ENCODE results near the gene ACBD6.

ACBD6 gene

DNA sequence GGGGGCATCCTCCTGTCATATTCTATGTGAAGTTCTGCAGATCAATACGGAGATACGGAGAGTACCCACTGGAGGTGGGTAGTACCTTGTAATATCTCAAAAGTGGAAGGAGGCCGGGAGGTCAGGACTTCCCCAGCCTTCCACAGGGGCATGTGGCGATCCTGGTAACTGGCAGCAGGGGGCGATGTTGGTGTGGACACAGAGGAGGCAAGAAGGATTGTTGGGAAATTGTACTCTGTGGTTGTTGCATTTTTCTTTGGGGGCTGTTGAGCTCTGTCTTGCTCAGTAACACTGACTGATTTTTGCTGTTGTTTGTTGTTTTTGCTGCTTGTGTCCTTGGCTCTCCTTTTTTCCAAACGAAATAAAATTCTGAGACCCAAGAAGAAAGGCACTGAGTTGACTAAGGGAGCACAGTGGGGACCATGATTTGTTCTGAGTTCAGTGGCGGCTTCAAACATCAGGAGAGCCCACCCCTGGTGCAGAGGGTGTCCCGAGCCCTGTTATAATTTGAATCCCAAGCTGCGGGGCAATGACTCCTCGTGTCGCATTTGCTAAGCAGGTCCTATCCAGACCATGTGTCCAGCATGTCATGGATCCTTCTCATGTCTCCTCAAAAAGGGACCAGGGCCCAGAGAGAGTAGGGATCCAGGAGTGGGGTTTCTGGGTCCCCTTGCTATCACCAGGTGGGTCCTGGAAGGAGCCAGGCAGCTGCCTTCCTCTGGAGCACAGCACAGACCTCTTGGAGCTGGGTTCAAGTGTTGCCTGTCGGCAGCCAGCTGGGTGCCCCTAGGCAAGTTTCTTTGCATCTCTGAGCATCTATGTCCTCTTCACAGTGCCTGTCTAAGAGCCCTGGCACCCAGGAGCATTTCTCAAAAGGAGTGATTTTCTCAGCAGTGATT, 249.5 kb downstream of the ACBD6 start:
- no peak for DNase-seq

DNA sequence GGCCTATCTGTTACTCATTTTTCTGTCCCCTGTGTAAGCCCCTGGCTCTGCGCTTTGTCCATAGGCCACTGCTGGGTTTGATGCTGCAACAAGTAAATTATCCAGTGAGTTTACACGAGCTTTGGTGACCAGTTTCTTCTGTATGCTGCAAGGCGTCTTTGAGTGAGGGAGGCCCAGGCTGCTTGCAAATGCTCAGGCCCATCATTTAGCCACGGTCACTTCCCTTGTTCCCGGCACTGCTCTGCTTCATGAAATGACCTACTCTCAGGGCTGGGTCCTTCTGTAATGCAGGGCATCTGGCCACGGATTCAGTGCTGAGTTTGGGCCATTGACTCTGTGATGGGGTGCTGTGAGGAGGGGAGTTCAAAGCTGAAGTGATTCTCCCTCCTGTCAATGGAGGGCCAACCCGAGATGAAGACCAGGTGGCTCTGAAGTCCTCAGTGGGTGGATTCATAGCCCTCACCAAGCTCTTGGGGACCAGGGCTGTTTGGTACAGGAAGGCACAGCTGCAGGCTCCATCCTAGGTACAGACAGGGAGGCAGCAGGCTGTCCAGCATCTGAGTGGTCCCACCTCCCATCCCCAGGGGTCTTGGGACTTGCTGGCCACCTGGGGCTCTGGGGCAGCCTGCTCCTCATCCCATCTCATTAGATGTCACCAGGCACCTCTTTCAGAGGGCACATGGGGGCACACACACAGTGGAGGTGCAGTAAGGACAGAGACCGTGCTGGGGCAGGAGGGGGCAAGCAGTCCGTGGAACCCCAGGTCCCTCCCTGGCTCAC, 250.7 kb downstream of the ACBD6 start:
- no peak for DNase-seq

DNA sequence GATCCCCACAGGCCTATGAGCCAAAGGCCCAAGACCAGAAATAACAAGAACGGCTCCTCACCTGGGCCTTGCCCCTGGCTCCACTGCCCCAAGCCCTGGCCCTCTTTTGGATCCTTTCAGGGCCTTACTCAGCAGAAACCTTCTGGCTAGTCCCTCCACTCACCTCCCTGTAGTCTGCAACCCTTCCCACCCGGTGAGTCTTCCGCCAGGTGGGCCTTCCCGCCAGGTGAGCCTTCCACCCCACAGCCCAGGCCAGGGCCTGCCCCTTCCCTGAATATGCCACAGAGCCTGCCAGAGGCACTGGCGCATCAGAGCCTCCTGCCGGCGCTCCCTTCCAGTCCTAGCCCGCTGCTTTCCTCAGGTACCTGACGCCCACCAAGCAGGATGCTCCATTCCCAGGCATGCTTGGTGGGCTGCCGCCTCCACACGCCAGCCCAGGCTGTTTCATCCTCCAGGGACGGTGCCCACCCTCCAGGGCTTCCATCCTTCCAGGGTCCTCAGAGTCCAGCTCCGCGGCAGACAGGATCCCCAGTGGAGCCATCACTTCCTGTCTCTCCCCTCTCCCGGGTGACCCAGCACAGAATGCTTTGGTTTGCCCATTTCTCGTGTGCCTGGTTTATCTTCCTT, 251.4 kb downstream of the ACBD6 start:
- DNase-seq = no peak

- no peak for DNase-seq
Observed at GRCh38 chr1:180250499-180250770, 251.9 kb downstream of the ACBD6 start.

GRCh38 chr1:180249725-180250498, 252.5 kb downstream of the ACBD6 start:
- no peak for DNase-seq

DNA sequence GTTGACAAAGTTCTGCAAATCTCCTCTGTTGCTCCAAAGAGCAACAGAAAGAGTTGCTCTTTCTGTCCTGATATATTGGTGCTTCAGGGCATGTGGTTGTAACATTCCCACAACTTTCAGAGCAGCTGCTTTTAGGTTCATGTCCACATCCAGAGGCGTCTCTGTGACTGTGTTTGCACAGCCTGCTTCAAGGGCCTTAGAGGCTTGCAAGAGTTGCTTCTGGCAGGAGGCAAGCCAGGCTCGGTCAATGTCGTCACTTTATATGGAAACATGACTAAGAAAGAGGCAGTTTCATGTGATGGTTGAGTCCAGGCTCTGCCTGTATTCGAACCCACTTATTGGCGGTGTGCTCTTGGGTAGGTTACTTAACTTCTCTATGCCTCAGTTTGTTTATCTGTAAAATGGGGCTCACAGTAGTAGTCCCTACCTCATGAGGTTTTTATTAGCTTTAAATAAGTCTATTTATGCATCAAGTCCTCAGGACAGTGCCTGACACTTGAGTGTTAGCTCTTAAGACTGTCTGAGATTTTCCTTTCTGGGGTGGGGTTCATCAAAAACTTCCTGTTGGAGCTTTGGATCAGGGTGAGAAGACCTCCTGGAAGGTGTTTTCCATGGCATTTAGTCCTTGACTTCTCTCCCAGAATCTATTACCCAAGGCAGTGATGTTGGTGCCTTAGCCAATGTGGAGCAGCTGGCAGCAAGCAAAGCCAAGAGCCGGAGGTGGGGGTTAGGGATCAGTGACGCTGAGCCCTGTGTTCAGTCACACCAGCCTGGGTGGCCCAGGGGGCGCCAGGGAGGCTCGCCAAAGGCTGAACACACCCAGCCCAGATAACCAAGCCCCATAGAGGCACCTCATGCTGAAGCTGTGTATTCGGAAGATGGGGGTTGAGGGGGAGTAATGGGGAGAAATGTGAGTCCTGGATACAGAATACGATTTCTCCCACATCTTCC, 253.4 kb downstream of the ACBD6 start:
- DNase-seq = peak; percentile 57

- no peak for DNase-seq
Observed at GRCh38 chr1:180248176-180248575, 254.2 kb downstream of the ACBD6 start.

GRCh38 chr1:180247580-180247979, 254.8 kb downstream of the ACBD6 start:
- DNase-seq = no peak

GRCh38 chr1:180247061-180247460, 255.3 kb downstream of the ACBD6 start:
- no peak for DNase-seq

GRCh38 chr1:180246579-180246978, 255.8 kb downstream of the ACBD6 start:
- no peak for DNase-seq

DNA sequence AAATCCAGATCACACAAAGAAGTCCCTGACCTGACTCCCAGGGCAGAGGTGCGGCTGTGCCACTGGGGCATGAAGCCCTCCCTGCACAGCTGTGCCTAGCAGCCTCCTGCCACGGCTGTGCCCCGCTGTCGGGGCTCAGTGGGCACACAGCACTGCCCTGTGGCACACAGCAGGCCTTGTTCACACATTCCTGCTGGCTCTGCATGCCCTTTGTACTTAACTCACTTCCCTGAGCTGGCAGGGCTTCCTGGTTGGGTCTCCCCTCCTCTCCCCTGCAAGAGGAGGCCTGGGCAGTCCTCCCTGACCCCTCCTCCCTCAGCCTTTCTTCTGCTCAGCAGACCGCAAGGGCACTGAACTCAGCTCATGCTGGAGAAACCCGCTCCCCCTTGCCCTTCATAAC, 257.5 kb downstream of the ACBD6 start:
- DNase-seq = no peak

DNA sequence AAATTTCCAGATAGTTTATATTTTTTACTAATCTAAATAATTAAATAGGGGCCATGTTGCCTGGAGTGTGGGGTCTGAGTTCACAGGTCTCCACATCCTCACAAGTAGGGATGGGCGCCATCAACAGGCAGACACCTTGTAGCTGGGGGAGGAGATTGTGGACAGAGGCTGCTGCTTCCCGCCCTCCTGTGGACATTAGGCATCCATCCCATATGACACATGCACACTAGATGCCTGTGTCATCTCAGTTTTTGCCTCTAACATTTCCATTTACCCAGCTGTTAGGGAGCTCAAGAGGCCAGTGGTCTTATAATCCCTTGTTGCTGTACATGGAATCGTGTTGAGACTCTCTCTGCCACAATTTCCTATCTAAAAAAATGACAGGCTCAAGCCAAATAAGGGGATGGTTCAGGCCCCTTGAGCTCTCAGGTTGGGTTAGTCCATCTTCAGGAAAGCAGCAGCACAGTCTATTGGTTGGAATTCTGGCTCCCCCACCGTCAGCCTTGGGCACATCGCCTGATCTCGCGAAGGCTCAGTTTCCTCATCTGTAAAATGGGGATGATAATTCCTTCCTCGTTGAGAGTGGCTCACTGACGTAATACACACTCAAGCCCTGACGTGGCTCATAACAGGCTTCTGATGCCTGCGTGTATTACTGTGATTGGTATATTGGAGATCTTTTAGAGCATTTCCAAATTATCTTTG, 258.7 kb downstream of the ACBD6 start:
- no peak for DNase-seq

- no peak for DNase-seq
Observed at GRCh38 chr1:180241716-180242544, 260.4 kb downstream of the ACBD6 start.

- DNase-seq = no peak
Observed at GRCh38 chr1:180239145-180240096, 263.0 kb downstream of the ACBD6 start.

DNA sequence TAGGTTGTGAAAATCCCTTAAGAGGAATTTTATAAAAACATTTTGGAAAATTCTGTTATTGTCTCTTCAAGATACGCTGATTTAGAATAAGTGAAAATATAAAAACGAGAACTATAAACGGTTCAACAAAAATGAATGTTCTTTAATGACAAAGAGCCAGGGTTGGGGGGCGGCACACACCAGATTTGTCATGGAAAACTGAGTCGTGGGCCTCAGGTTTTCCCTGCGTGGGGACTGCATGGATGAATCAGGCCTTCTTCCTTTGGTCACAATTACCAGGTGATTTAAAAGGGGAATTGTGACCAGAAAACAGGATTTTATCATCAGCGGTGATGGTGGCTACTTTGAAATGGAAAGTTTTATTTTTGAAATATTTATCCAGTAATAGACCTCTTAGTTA, 263.7 kb downstream of the ACBD6 start:
- DNase-seq = no peak
